RWPE2 (cell line): ENCODE data around the gene FOSL2.

Experiments used
- ATAC-seq: fragments of 200-7000 bp; cut with Tn5 transposase; 3 replicates; pipeline ENCODE4 v1.9.1; 2021; ENCODE audit warnings: low read depth
- DNase-seq: peaks from one replicate; pipeline ENCODE4 v3.0.0-alpha.2; 2020; ENCODE audit warnings: low spot score
- H3K27ac ChIP-seq: fragments of 450-650 bp; 2 replicates; pipeline ENCODE4 v1.5.1; 2017; ENCODE audit warnings: mild to moderate bottlenecking; ENCODE audit not compliant: poor library complexity, severe bottlenecking
- H3K27me3 ChIP-seq: fragments of 250-450 bp; sonication (Bioruptor Pico); 2 replicates; pipeline ENCODE4 v1.5.1; 2021; ENCODE audit warnings: mild to moderate bottlenecking, moderate library complexity; ENCODE audit not compliant: insufficient read depth, poor library complexity, severe bottlenecking
- H3K36me3 ChIP-seq: fragments of 250-450 bp; sonication (Bioruptor Pico); 2 replicates; pipeline ENCODE4 v1.5.1; 2020; ENCODE audit warnings: low read depth, mild to moderate bottlenecking, moderate library complexity
- H3K4me1 ChIP-seq: fragments of 250-450 bp; sonication (Bioruptor Pico); 2 replicates; pipeline ENCODE4 v1.5.1; 2021; ENCODE audit warnings: mild to moderate bottlenecking, moderate library complexity; ENCODE audit not compliant: insufficient read depth, poor library complexity, severe bottlenecking
- H3K4me3 ChIP-seq: fragments of 250-450 bp; sonication (Bioruptor Pico); 2 replicates; pipeline ENCODE4 v1.5.1; 2021; ENCODE audit warnings: mild to moderate bottlenecking, moderate library complexity; ENCODE audit not compliant: severe bottlenecking
- H3K9me3 ChIP-seq: fragments of 250-450 bp; sonication (Bioruptor Pico); 2 replicates; pipeline ENCODE4 v1.5.1; 2021; ENCODE audit warnings: mild to moderate bottlenecking, moderate library complexity; ENCODE audit not compliant: severe bottlenecking
- TF ChIP-seq, protein P1 (sequence below): fragments of 450-650 bp; IDR thresholded peaks from one replicate; pipeline ENCODE4 v1.5.1; 2017; ENCODE audit warnings: mild to moderate bottlenecking, moderate library complexity; ENCODE audit not compliant: poor library complexity, severe bottlenecking

The FOSL2 gene

DNA sequence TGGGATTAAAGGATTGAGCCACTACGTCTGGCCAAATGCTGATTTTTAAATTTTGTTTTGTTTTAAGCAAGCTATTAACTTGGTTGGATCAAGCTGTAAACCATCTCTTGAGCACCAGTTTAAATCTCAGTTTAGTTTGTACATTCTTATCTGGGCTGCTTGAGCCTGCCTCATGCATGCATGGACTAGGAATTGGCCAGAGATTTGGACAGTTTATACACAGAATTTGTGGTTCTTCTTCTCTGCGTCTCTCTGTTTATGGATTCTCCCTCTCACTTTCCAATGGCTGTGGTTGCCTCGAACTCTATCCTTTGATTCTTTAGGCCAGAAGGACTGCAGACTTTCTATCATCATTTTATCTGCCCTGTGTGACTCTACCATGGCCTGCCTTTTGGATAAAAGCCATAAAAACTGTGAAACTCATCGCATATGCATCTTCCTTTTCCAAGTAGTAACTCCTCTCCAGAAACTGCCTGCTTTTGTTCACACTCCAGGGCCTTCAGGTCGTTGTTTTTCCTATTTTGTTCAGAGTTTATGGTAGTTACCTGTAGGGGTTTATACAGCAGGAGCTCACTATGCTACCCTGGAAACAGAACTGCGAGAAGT is 70.7 kb downstream of the FOSL2 start:
- no peak for DNase-seq
- Histone ChIP-seq H3K27me3 (no peaks in the 10 kb centered on the region), H3K36me3 (no peaks in the 10 kb centered on the region), H3K4me3 (no peak overlapping the region), H3K4me1 (no peaks in the 10 kb centered on the region), H3K27ac (no peak overlapping the region), H3K9me3 (no peaks in the 10 kb centered on the region)
- ATAC-seq = no peak
- TF ChIP-seq, protein P1, sequence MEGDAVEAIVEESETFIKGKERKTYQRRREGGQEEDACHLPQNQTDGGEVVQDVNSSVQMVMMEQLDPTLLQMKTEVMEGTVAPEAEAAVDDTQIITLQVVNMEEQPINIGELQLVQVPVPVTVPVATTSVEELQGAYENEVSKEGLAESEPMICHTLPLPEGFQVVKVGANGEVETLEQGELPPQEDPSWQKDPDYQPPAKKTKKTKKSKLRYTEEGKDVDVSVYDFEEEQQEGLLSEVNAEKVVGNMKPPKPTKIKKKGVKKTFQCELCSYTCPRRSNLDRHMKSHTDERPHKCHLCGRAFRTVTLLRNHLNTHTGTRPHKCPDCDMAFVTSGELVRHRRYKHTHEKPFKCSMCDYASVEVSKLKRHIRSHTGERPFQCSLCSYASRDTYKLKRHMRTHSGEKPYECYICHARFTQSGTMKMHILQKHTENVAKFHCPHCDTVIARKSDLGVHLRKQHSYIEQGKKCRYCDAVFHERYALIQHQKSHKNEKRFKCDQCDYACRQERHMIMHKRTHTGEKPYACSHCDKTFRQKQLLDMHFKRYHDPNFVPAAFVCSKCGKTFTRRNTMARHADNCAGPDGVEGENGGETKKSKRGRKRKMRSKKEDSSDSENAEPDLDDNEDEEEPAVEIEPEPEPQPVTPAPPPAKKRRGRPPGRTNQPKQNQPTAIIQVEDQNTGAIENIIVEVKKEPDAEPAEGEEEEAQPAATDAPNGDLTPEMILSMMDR = no peak

DNA sequence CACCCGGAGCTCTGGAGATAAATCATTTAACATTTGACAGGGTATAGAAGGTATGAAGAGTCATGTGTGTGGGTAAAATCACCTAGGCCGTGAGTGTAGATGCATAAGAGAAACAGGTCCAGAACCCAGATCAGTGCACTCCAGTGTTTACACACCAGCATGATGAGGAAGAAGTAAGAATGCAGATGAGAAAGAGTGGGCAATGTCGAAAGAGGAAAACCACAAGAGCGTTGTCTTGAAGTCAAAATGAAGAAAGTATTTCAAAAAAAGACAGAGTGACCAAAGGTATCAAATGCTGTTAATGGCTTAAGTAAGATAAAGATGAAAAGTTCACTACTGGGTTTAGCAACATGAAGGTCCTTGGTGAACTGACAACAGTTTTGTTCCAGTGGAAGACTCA is 71.2 kb downstream of the FOSL2 start:
- Histone ChIP-seq H3K27ac (no peak overlapping the region), H3K4me1 (no peaks in the 10 kb centered on the region), H3K4me3 (no peak overlapping the region), H3K9me3 (no peaks in the 10 kb centered on the region), H3K27me3 (no peaks in the 10 kb centered on the region), H3K36me3 (no peaks in the 10 kb centered on the region)
- ATAC-seq (no peak), DNase-seq (no peak)
- TF ChIP-seq, protein P1 = no peak

- DNase-seq (no peak), ATAC-seq (no peak)
- H3K4me1 ChIP-seq = peaks cover 6% of the 10 kb centered on the region
Observed at GRCh38 chr2:28465148-28465885, 72.7 kb downstream of the FOSL2 start.

More at GRCh38 chr2:28465148-28465885, 72.7 kb downstream of the FOSL2 start:
- Histone ChIP-seq H3K4me3 (no peak overlapping the region), H3K36me3 (no peaks in the 10 kb centered on the region), H3K9me3 (no peaks in the 10 kb centered on the region), H3K27me3 (no peaks in the 10 kb centered on the region), H3K27ac (no peak overlapping the region)
- TF ChIP-seq, protein P1 = no peak
